ENCODE data around the gene FKRP. TPM values are rescaled to one million over a fixed set of nuclear protein-coding genes. Genes with fewer than 3 reads are reported as not detected.
A peak's percentile ranks its signal among the peaks of the same experiment; 100 is the strongest.

Gene FKRP
- total RNA-seq, 1 donor from 2014 or later, result 14.2 TPM

GRCh38 chr19:46715975-46716671 is 29.7 kb upstream of the FKRP start:
- Histone ChIP-seq H3K27ac (peak overlapping the region; percentile 86), H3K4me3 (peak overlapping the region; percentile 87), H3K27me3 (no peaks in the 10 kb centered on the region), H3K36me3 (peaks cover 18% of the 10 kb centered on the region), H3K9me3 (no peaks in the 10 kb centered on the region), H3K4me1 (peaks cover 35% of the 10 kb centered on the region)
- DNase-seq (no peak), ATAC-seq (no peak)
- TF ChIP-seq CTCF (IDR thresholded peaks at IDR 0.05), result peak; percentile 14
- intact Hi-C loops (cut with DNase I), result no loop called here

DNA sequence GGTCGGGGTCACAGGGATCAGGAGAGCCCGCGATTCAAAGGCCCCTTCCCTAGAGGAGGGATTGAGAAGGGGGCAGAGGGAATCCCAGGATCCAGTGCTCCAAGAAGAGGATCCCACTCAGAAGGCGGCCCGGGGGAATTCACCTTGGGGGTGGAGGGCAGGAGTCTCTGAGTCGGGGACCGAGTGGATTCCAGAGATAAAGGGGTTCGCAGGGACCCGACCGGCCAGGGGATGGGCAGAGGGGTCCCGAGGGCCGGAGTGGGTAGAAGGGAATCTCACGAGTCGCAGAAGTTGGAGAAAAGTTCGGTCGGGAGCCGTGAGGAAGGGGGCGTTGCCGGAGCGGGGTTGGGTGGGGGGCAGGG is 29.2 kb upstream of the FKRP start:
- Histone ChIP-seq H3K27me3 (no peaks in the 10 kb centered on the region), H3K4me3 (peak overlapping the region; percentile 87), H3K27ac (peak overlapping the region; percentile 86), H3K4me1 (peaks cover 35% of the 10 kb centered on the region), H3K9me3 (no peaks in the 10 kb centered on the region), H3K36me3 (peaks cover 18% of the 10 kb centered on the region)
- ATAC-seq (no peak), DNase-seq (no peak)
- intact Hi-C loops (cut with DNase I), result no loop called here
- no peak for TF ChIP-seq CTCF (IDR thresholded peaks at IDR 0.05)

GRCh38 chr19:46717034-46717715 is 28.7 kb upstream of the FKRP start, which contains the start of gene PRKD2:
TSS of gene PRKD2 (minus strand) at chr19:46717114. CDS start at chr19:46716370, 744 bp downstream.
- peak within 1 kb of the TSS; percentile 86 for H3K27ac ChIP-seq
- DNase-seq, result peak; percentile 95
- peaks cover 35% of the 10 kb centered on the region for H3K4me1 ChIP-seq
- H3K9me3 ChIP-seq, result no peaks in the 10 kb centered on the region
- intact Hi-C loops (cut with DNase I), result no loop called here
- no peak for TF ChIP-seq CTCF (IDR thresholded peaks at IDR 0.05)
- H3K36me3 ChIP-seq, result peaks cover 22% of the 10 kb centered on the region
- H3K27me3 ChIP-seq, result no peaks in the 10 kb centered on the region
- peak within 1 kb of the TSS; percentile 87 for H3K4me3 ChIP-seq
- peak; percentile 85 for ATAC-seq

DNA sequence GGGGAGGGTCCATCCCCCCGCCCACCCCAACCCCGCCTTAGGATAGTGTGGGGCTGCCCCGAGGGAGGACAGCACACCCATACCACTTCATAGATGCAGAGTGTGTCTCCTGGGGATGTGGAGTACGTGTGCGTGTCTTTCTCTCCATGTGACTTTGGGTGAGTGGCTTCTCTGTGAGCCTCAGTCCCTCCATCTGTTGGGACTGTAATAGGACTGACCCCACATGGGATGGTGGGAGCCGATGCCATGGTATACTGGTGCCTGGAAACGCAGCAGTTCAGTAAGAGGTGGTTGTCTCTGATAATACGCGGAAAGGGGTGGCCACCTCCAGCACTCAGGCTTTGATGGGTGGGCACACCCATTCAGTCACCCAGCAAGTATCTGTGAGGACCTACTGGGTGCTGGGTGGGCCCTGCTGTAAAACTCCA is 28.1 kb upstream of the FKRP start:
- H3K36me3 ChIP-seq, result peaks cover 28% of the 10 kb centered on the region
- no peaks in the 10 kb centered on the region for H3K9me3 ChIP-seq
- no peaks in the 10 kb centered on the region for H3K27me3 ChIP-seq
- peak overlapping the region; percentile 87 for H3K4me3 ChIP-seq
- intact Hi-C loops (cut with DNase I), result no loop called here
- DNase-seq, result no peak
- H3K27ac ChIP-seq, result peak overlapping the region; percentile 86
- ATAC-seq, result no peak
- no peak for TF ChIP-seq CTCF (IDR thresholded peaks at IDR 0.05)
- peaks cover 40% of the 10 kb centered on the region for H3K4me1 ChIP-seq

DNA sequence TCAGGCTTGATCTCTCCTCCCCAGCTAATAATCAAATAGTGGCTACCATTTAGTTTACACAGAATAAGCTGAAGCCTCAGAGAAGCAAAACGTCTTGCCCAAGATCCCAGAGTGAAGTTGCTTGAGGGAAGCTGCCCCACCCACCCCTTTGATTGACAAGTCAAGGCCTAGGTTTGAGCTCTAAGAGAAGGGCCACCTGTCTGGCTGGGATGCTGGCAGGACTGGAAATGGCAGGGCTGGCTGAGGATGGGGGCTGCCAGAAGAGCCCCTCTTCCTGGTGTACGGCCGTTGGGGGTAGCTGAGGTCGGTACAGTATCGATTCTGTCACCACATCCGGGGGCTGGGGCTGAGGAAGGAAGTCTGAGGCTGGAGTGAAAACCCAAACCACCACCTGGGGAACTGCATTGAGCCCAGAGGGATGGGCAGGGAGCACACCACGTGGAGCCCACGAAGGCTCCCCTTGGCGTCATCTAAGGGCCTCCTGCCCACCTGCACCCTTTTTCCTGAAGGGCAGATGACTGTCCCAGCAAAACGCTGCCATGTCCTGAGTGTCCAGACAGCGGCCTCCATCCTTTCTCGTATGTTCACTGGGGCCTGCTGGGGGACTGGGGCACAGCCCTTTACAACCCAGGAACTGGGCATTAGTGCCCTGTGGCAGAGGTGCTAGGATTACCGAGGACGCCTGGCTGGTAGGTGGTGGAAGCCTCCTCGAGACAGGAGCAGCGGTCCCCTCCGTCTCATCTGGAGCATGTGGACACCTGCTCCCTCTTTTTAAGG is 27.5 kb upstream of the FKRP start:
- Histone ChIP-seq H3K27ac (peak overlapping the region; percentile 86), H3K27me3 (no peaks in the 10 kb centered on the region), H3K36me3 (peaks cover 34% of the 10 kb centered on the region), H3K4me3 (peak overlapping the region; percentile 87), H3K4me1 (peaks cover 43% of the 10 kb centered on the region), H3K9me3 (no peaks in the 10 kb centered on the region)
- no peak for TF ChIP-seq CTCF (IDR thresholded peaks at IDR 0.05)
- intact Hi-C loops (cut with DNase I), result no loop called here
- ATAC-seq (peak; percentile 3), DNase-seq (no peak)

Measured in upper lobe of right lung (tissue), 1 donor.